Gastrocnemius medialis (tissue), 4 donors: ENCODE data around the gene C5orf58. TPM values are rescaled to one million over a fixed set of nuclear protein-coding genes. Genes with fewer than 3 reads are reported as not detected.

Source experiments
- ATAC-seq, 2 donors: fragments of 150-250 bp; one replicate each; pipeline ENCODE4 v1.9.1; 2016
- DNase-seq, 2 donors: peaks; one replicate each; pipeline ENCODE4 v3.0.0-alpha.2; 2019
- H3K27ac ChIP-seq, 4 donors: fragments of 200-600 bp; sonication (generic); 1 replicate in 1 of 4; 2 replicates in 3 of 4; pipeline ENCODE4 v1.5.1; 2016 to 2018; ENCODE audit warnings: mild to moderate bottlenecking in 2 of 4, moderate library complexity in 1 of 4
- H3K27me3 ChIP-seq, 3 donors: fragments of 200-600 bp; sonication (generic) in 2 of 3; 1 replicate in 1 of 3; 2 replicates in 2 of 3; pipeline versions ENCODE4 v1.5.1 to v1.6.0; 2016 to 2019; ENCODE audit warnings: mild to moderate bottlenecking in 1 of 3, moderate library complexity in 1 of 3
- H3K36me3 ChIP-seq, 2 donors: fragments of 200-600 bp; sonication (generic) in 1 of 2; one replicate each; pipeline ENCODE4 v1.5.1; 2017 to 2018
- H3K4me1 ChIP-seq, 2 donors: fragments of 200-600 bp; sonication (generic) in 1 of 2; one replicate each; pipeline ENCODE4 v1.5.1; 2016 to 2017; ENCODE audit warnings: mild to moderate bottlenecking in 2 of 2
- H3K4me3 ChIP-seq, 4 donors: fragments of 200-600 bp; sonication (generic) in 3 of 4; 1 replicate in 1 of 4; 2 replicates in 3 of 4; pipeline ENCODE4 v1.5.1; 2016 to 2019; ENCODE audit warnings: mild to moderate bottlenecking in 2 of 4
- H3K9me3 ChIP-seq, 3 donors: fragments of 200-600 bp; sonication (generic) in 2 of 3; 1 replicate in 1 of 3; 2 replicates in 2 of 3; pipeline ENCODE4 v1.5.1; 2016 to 2019
- CTCF ChIP-seq, 5 experiments: fragments of 450-650 bp in 3 of 5; fragments of 200-600 bp in 2 of 5; sonication (generic) in 2 of 5; IDR thresholded peaks in 4 of 5; conservative IDR thresholded peaks in 1 of 5; 1 replicate in 4 of 5; 2 replicates in 1 of 5; pipeline ENCODE4 v1.5.1; 2016 to 2019; ENCODE audit warnings: antibody characterized with exemption in 5 of 5, mild to moderate bottlenecking in 3 of 5, moderate library complexity in 3 of 5
- POLR2A ChIP-seq, 2 donors: fragments of 450-650 bp; IDR thresholded peaks; one replicate each; pipeline ENCODE4 v1.6.1; 2017; ENCODE audit warnings: antibody characterized with exemption in 2 of 2, mild to moderate bottlenecking in 2 of 2, moderate library complexity in 2 of 2
- in situ Hi-C, 4 donors: fragments of 200-750 bp; cut with MboI; loops; one replicate each; pipeline versions ENCODE4 v1.15.0 to v1.8.0; 2017; ENCODE audit warnings: low sequenced_read_pairs in 4 of 4
- intact Hi-C: fragments of 100-400 bp; cut with DNase I; formaldehyde crosslinking; loops from one replicate; pipeline ENCODE4 v1.15.1; 2023; ENCODE audit warnings: low total_unique reads
- total RNA-seq, 4 donors: library from RNA; depleted of rRNA; stranded (reverse); fragments of >200 nt; gene quantifications; one replicate each; pipeline versions ENCODE4 v1.1.0 to v1.2.3, GENCODE V29; 2016

Gene C5orf58
- total RNA-seq, 4 donors from 2014 or later = not detected

- DNase-seq = no peak
- no peak for ATAC-seq
- intact Hi-C loops = no loop called here
- in situ Hi-C loops = no loop called here
- H3K9me3 ChIP-seq = no peaks in the 10 kb centered on the region
- TF ChIP-seq CTCF (IDR thresholded peaks at IDR 0.05 in 4 of 5, conservative IDR thresholded peaks at IDR 0.05 in 1 of 5) (no peak), POLR2A (IDR thresholded peaks at IDR 0.05) (no peak)
- H3K4me3 ChIP-seq = no peak overlapping the region
- no peaks in the 10 kb centered on the region for H3K36me3 ChIP-seq
- no peaks in the 10 kb centered on the region for H3K27me3 ChIP-seq
- peak overlapping the region in 3 of 4 donors; percentile 30 to 59 (median 45) for H3K27ac ChIP-seq
- no peaks in the 10 kb centered on the region for H3K4me1 ChIP-seq
Measured at GRCh38 chr5:170288551-170288950, 55.8 kb downstream of the C5orf58 start.

- Histone ChIP-seq H3K36me3 (no peaks in the 10 kb centered on the region), H3K27me3 (no peaks in the 10 kb centered on the region), H3K4me1 (no peaks in the 10 kb centered on the region), H3K9me3 (no peaks in the 10 kb centered on the region), H3K27ac (peak overlapping the region; percentile 30 to 68 (median 40)), H3K4me3 (no peak overlapping the region)
- no peak for ATAC-seq
- TF ChIP-seq CTCF (IDR thresholded peaks at IDR 0.05 in 4 of 5, conservative IDR thresholded peaks at IDR 0.05 in 1 of 5) (no peak), POLR2A (IDR thresholded peaks at IDR 0.05) (no peak)
- DNase-seq = no peak
- in situ Hi-C loops (no loop called here), intact Hi-C loops (no loop called here)
Measured at GRCh38 chr5:170289121-170289520, 56.3 kb downstream of the C5orf58 start.

GRCh38 chr5:170289764-170290163, 57.0 kb downstream of the C5orf58 start:
- H3K27me3 ChIP-seq = no peaks in the 10 kb centered on the region
- peak in 1 of 2 donors; percentile 66 for DNase-seq
- no peaks in the 10 kb centered on the region for H3K4me1 ChIP-seq
- no peak overlapping the region for H3K4me3 ChIP-seq
- in situ Hi-C loops = no loop called here
- no peaks in the 10 kb centered on the region for H3K9me3 ChIP-seq
- H3K36me3 ChIP-seq = no peaks in the 10 kb centered on the region
- peak overlapping the region; percentile 30 to 68 (median 52) for H3K27ac ChIP-seq
- ATAC-seq = peak; percentile 65 to 69
- intact Hi-C loops = no loop called here
- no peak for TF ChIP-seq CTCF (IDR thresholded peaks at IDR 0.05 in 4 of 5, conservative IDR thresholded peaks at IDR 0.05 in 1 of 5)
- TF ChIP-seq POLR2A (IDR thresholded peaks at IDR 0.05) = peak in 1 of 2 donors; percentile 19

GRCh38 chr5:170290498-170290897, 57.7 kb downstream of the C5orf58 start:
- H3K4me1 ChIP-seq = no peaks in the 10 kb centered on the region
- TF ChIP-seq CTCF (IDR thresholded peaks at IDR 0.05 in 4 of 5, conservative IDR thresholded peaks at IDR 0.05 in 1 of 5) (no peak), POLR2A (IDR thresholded peaks at IDR 0.05) (no peak)
- ATAC-seq = peak in 1 of 2 donors; percentile 21
- H3K4me3 ChIP-seq = no peak overlapping the region
- no peaks in the 10 kb centered on the region for H3K36me3 ChIP-seq
- H3K9me3 ChIP-seq = no peaks in the 10 kb centered on the region
- DNase-seq = no peak
- intact Hi-C loops (no loop called here), in situ Hi-C loops (no loop called here)
- H3K27me3 ChIP-seq = no peaks in the 10 kb centered on the region
- H3K27ac ChIP-seq = peak overlapping the region in 3 of 4 donors; percentile 45 to 66 (median 53)
